ENCODE measurements around the gene CTNND2. TPM values are rescaled to one million over a fixed set of nuclear protein-coding genes. Genes with fewer than 3 reads are reported as not detected.

CTNND2 gene
- total and polyA plus RNA-seq, 5 donors from 2014 or later, result not detected

GRCh38 chr5:11700391-11700790 lies 203.9 kb downstream of the CTNND2 start:
- no peaks in the 10 kb centered on the region for H3K36me3 ChIP-seq (ENCODE audit: control insufficient read depth, insufficient read depth, low read length)
- Mint-ChIP-seq H3K4me3 (no peak overlapping the region), H3K27me3 (no peaks in the 10 kb centered on the region), H3K4me1 (no peaks in the 10 kb centered on the region), H3K36me3 (no peaks in the 10 kb centered on the region), H3K27ac (no peak overlapping the region), H3K9me3 (peaks cover 0 to 8% (median 2%) of the 10 kb centered on the region in 7 donors)
- ATAC-seq (ENCODE audit: low read depth in 2 of 2) (no peak), DNase-seq (no peak)
- H3K4me3 ChIP-seq (ENCODE audit: low read depth, low read length), result no peak overlapping the region
- H3K27ac ChIP-seq (ENCODE audit: insufficient read depth, low read length, poor library complexity, severe bottlenecking), result no peak overlapping the region
- no peaks in the 10 kb centered on the region for H3K27me3 ChIP-seq (ENCODE audit: control insufficient read depth, insufficient read depth, low read length)
- H3K9me3 ChIP-seq (ENCODE audit: control insufficient read depth in 2 of 2, low read length in 2 of 2), result no peaks in the 10 kb centered on the region
- no peaks in the 10 kb centered on the region for H3K4me1 ChIP-seq (ENCODE audit: control insufficient read depth, insufficient read depth, low read length, poor library complexity, severe bottlenecking)

GRCh38 chr5:11692636-11693035 lies 211.6 kb downstream of the CTNND2 start:
- H3K27me3 ChIP-seq (ENCODE audit: control insufficient read depth, insufficient read depth, low read length), result no peaks in the 10 kb centered on the region
- no peaks in the 10 kb centered on the region for H3K4me1 Mint-ChIP-seq
- no peak overlapping the region for H3K4me3 ChIP-seq (ENCODE audit: low read depth, low read length)
- H3K4me1 ChIP-seq (ENCODE audit: control insufficient read depth, insufficient read depth, low read length, poor library complexity, severe bottlenecking), result no peaks in the 10 kb centered on the region
- H3K27me3 Mint-ChIP-seq, result no peaks in the 10 kb centered on the region
- no peaks in the 10 kb centered on the region for H3K36me3 ChIP-seq (ENCODE audit: control insufficient read depth, insufficient read depth, low read length)
- no peak overlapping the region for H3K4me3 Mint-ChIP-seq
- DNase-seq, result no peak
- H3K27ac Mint-ChIP-seq, result no peak overlapping the region
- ATAC-seq (ENCODE audit: low read depth in 2 of 2), result no peak
- peaks cover 0 to 6% (median 0%) of the 10 kb centered on the region in 7 donors for H3K9me3 Mint-ChIP-seq
- no peak overlapping the region for H3K27ac ChIP-seq (ENCODE audit: insufficient read depth, low read length, poor library complexity, severe bottlenecking)
- H3K9me3 ChIP-seq (ENCODE audit: control insufficient read depth in 2 of 2, low read length in 2 of 2), result no peaks in the 10 kb centered on the region
- no peaks in the 10 kb centered on the region for H3K36me3 Mint-ChIP-seq

GRCh38 chr5:11687498-11687897 lies 216.7 kb downstream of the CTNND2 start:
- H3K4me1 Mint-ChIP-seq, result no peaks in the 10 kb centered on the region
- no peak overlapping the region for H3K27ac ChIP-seq (ENCODE audit: insufficient read depth, low read length, poor library complexity, severe bottlenecking)
- H3K4me3 ChIP-seq (ENCODE audit: low read depth, low read length), result no peak overlapping the region
- no peaks in the 10 kb centered on the region for H3K4me1 ChIP-seq (ENCODE audit: control insufficient read depth, insufficient read depth, low read length, poor library complexity, severe bottlenecking)
- H3K36me3 Mint-ChIP-seq, result no peaks in the 10 kb centered on the region
- DNase-seq, result no peak
- no peaks in the 10 kb centered on the region for H3K36me3 ChIP-seq (ENCODE audit: control insufficient read depth, insufficient read depth, low read length)
- peaks cover 0 to 6% (median 1%) of the 10 kb centered on the region in 7 donors for H3K9me3 Mint-ChIP-seq
- no peak overlapping the region for H3K4me3 Mint-ChIP-seq
- no peak for ATAC-seq (ENCODE audit: low read depth in 2 of 2)
- H3K9me3 ChIP-seq (ENCODE audit: control insufficient read depth in 2 of 2, low read length in 2 of 2), result peaks cover 0 to 1% of the 10 kb centered on the region in 2 experiments
- no peak overlapping the region for H3K27ac Mint-ChIP-seq
- no peaks in the 10 kb centered on the region for H3K27me3 ChIP-seq (ENCODE audit: control insufficient read depth, insufficient read depth, low read length)
- H3K27me3 Mint-ChIP-seq, result no peaks in the 10 kb centered on the region

- DNase-seq (no peak), ATAC-seq (ENCODE audit: low read depth in 2 of 2) (no peak)
- Histone ChIP-seq H3K27ac (ENCODE audit: insufficient read depth, low read length, poor library complexity, severe bottlenecking) (no peak overlapping the region), H3K36me3 (ENCODE audit: control insufficient read depth, insufficient read depth, low read length) (no peaks in the 10 kb centered on the region), H3K4me3 (ENCODE audit: low read depth, low read length) (no peak overlapping the region), H3K9me3 (ENCODE audit: control insufficient read depth in 2 of 2, low read length in 2 of 2) (peaks cover 0 to 1% of the 10 kb centered on the region in 2 experiments), H3K27me3 (ENCODE audit: control insufficient read depth, insufficient read depth, low read length) (no peaks in the 10 kb centered on the region), H3K4me1 (ENCODE audit: control insufficient read depth, insufficient read depth, low read length, poor library complexity, severe bottlenecking) (no peaks in the 10 kb centered on the region)
- no peak overlapping the region for H3K4me3 Mint-ChIP-seq
- H3K36me3 Mint-ChIP-seq, result no peaks in the 10 kb centered on the region
- H3K9me3 Mint-ChIP-seq, result peaks cover 0 to 9% (median 2%) of the 10 kb centered on the region in 7 donors
- no peaks in the 10 kb centered on the region for H3K4me1 Mint-ChIP-seq
- H3K27me3 Mint-ChIP-seq, result no peaks in the 10 kb centered on the region
- no peak overlapping the region for H3K27ac Mint-ChIP-seq
Observed at GRCh38 chr5:11684607-11685006, 219.6 kb downstream of the CTNND2 start.

GRCh38 chr5:11683666-11684065 lies 220.6 kb downstream of the CTNND2 start:
- no peaks in the 10 kb centered on the region for H3K36me3 Mint-ChIP-seq
- H3K9me3 Mint-ChIP-seq, result peaks cover 0 to 9% (median 3%) of the 10 kb centered on the region in 7 donors
- DNase-seq (no peak), ATAC-seq (ENCODE audit: low read depth in 2 of 2) (no peak)
- H3K9me3 ChIP-seq (ENCODE audit: control insufficient read depth in 2 of 2, low read length in 2 of 2), result peaks cover 0 to 1% of the 10 kb centered on the region in 2 experiments
- no peaks in the 10 kb centered on the region for H3K27me3 ChIP-seq (ENCODE audit: control insufficient read depth, insufficient read depth, low read length)
- no peaks in the 10 kb centered on the region for H3K27me3 Mint-ChIP-seq
- no peak overlapping the region for H3K27ac ChIP-seq (ENCODE audit: insufficient read depth, low read length, poor library complexity, severe bottlenecking)
- no peak overlapping the region for H3K4me3 ChIP-seq (ENCODE audit: low read depth, low read length)
- no peak overlapping the region for H3K27ac Mint-ChIP-seq
- no peaks in the 10 kb centered on the region for H3K36me3 ChIP-seq (ENCODE audit: control insufficient read depth, insufficient read depth, low read length)
- no peaks in the 10 kb centered on the region for H3K4me1 ChIP-seq (ENCODE audit: control insufficient read depth, insufficient read depth, low read length, poor library complexity, severe bottlenecking)
- no peaks in the 10 kb centered on the region for H3K4me1 Mint-ChIP-seq
- H3K4me3 Mint-ChIP-seq, result no peak overlapping the region

GRCh38 chr5:11681796-11682195 lies 222.4 kb downstream of the CTNND2 start:
- Histone ChIP-seq H3K4me1 (ENCODE audit: control insufficient read depth, insufficient read depth, low read length, poor library complexity, severe bottlenecking) (no peaks in the 10 kb centered on the region), H3K27me3 (ENCODE audit: control insufficient read depth, insufficient read depth, low read length) (no peaks in the 10 kb centered on the region), H3K27ac (ENCODE audit: insufficient read depth, low read length, poor library complexity, severe bottlenecking) (no peak overlapping the region), H3K36me3 (ENCODE audit: control insufficient read depth, insufficient read depth, low read length) (no peaks in the 10 kb centered on the region), H3K4me3 (ENCODE audit: low read depth, low read length) (no peak overlapping the region), H3K9me3 (ENCODE audit: control insufficient read depth in 2 of 2, low read length in 2 of 2) (peaks cover 0 to 2% of the 10 kb centered on the region in 2 experiments)
- ATAC-seq (ENCODE audit: low read depth in 2 of 2) (no peak), DNase-seq (no peak)
- no peak overlapping the region for H3K27ac Mint-ChIP-seq
- H3K4me1 Mint-ChIP-seq, result no peaks in the 10 kb centered on the region
- no peaks in the 10 kb centered on the region for H3K36me3 Mint-ChIP-seq
- no peaks in the 10 kb centered on the region for H3K27me3 Mint-ChIP-seq
- peaks cover 0 to 15% (median 3%) of the 10 kb centered on the region in 7 donors for H3K9me3 Mint-ChIP-seq
- H3K4me3 Mint-ChIP-seq, result no peak overlapping the region

GRCh38 chr5:11679676-11680075 lies 224.6 kb downstream of the CTNND2 start:
- Mint-ChIP-seq H3K9me3 (peaks cover 0 to 12% (median 3%) of the 10 kb centered on the region in 7 donors), H3K27ac (no peak overlapping the region), H3K4me3 (no peak overlapping the region), H3K36me3 (no peaks in the 10 kb centered on the region), H3K4me1 (peaks cover 0 to 2% (median 0%) of the 10 kb centered on the region in 4 donors), H3K27me3 (no peaks in the 10 kb centered on the region)
- no peaks in the 10 kb centered on the region for H3K27me3 ChIP-seq (ENCODE audit: control insufficient read depth, insufficient read depth, low read length)
- H3K4me3 ChIP-seq (ENCODE audit: low read depth, low read length), result no peak overlapping the region
- H3K27ac ChIP-seq (ENCODE audit: insufficient read depth, low read length, poor library complexity, severe bottlenecking), result no peak overlapping the region
- no peak for ATAC-seq (ENCODE audit: low read depth in 2 of 2)
- no peak for DNase-seq
- no peaks in the 10 kb centered on the region for H3K36me3 ChIP-seq (ENCODE audit: control insufficient read depth, insufficient read depth, low read length)
- peaks cover 0 to 2% of the 10 kb centered on the region in 2 experiments for H3K9me3 ChIP-seq (ENCODE audit: control insufficient read depth in 2 of 2, low read length in 2 of 2)
- H3K4me1 ChIP-seq (ENCODE audit: control insufficient read depth, insufficient read depth, low read length, poor library complexity, severe bottlenecking), result no peaks in the 10 kb centered on the region

- Mint-ChIP-seq H3K36me3 (no peaks in the 10 kb centered on the region), H3K9me3 (peaks cover 0 to 11% (median 4%) of the 10 kb centered on the region in 7 donors), H3K27me3 (no peaks in the 10 kb centered on the region), H3K4me1 (peaks cover 0 to 2% (median 0%) of the 10 kb centered on the region in 4 donors), H3K4me3 (no peak overlapping the region), H3K27ac (no peak overlapping the region)
- H3K9me3 ChIP-seq (ENCODE audit: control insufficient read depth in 2 of 2, low read length in 2 of 2), result peaks cover 2 to 4% of the 10 kb centered on the region in 2 experiments
- H3K36me3 ChIP-seq (ENCODE audit: control insufficient read depth, insufficient read depth, low read length), result no peaks in the 10 kb centered on the region
- H3K4me1 ChIP-seq (ENCODE audit: control insufficient read depth, insufficient read depth, low read length, poor library complexity, severe bottlenecking), result no peaks in the 10 kb centered on the region
- H3K27ac ChIP-seq (ENCODE audit: insufficient read depth, low read length, poor library complexity, severe bottlenecking), result no peak overlapping the region
- no peak overlapping the region for H3K4me3 ChIP-seq (ENCODE audit: low read depth, low read length)
- no peaks in the 10 kb centered on the region for H3K27me3 ChIP-seq (ENCODE audit: control insufficient read depth, insufficient read depth, low read length)
- no peak for ATAC-seq (ENCODE audit: low read depth in 2 of 2)
- no peak for DNase-seq
Observed at GRCh38 chr5:11675184-11675583, 229.1 kb downstream of the CTNND2 start.
